GM23338 (cell line): ENCODE data around the gene STOM. TPM values are rescaled to one million over a fixed set of nuclear protein-coding genes. Genes with fewer than 3 reads are reported as not detected.

Experiments
- ATAC-seq: fragments of 200-7000 bp; cut with Tn5 transposase; 3 replicates; pipeline ENCODE4 v1.9.1; 2020
- DNase-seq: peaks from one replicate; pipeline ENCODE4 v3.0.0-alpha.2; 2015; ENCODE audit warnings: low spot score
- H2AFZ ChIP-seq: fragments of 200-600 bp; sonication (generic); 2 replicates; pipeline ENCODE4 v1.8.0; 2016; ENCODE audit warnings: antibody characterized with exemption, mild to moderate bottlenecking, moderate library complexity
- H3F3A ChIP-seq: fragments of 200-600 bp; sonication (generic); replicated peaks from 2 replicates; pipeline ENCODE4 v1.8.0; 2017; ENCODE audit warnings: antibody characterized with exemption, mixed run types, low read depth
- H3K27ac ChIP-seq: fragments of 200-600 bp; sonication (generic); 2 replicates; pipeline ENCODE4 v1.6.1; 2016; ENCODE audit warnings: low read depth
- H3K27me3 ChIP-seq: fragments of 200-600 bp; sonication (generic); 2 replicates; pipeline ENCODE4 v1.8.0; 2016; ENCODE audit warnings: mild to moderate bottlenecking, mixed run types, moderate library complexity; ENCODE audit not compliant: insufficient read depth
- H3K36me3 ChIP-seq: fragments of 200-600 bp; sonication (generic); 2 replicates; pipeline ENCODE4 v1.8.0; 2016; ENCODE audit warnings: mild to moderate bottlenecking; ENCODE audit not compliant: insufficient read depth
- H3K4me1 ChIP-seq: fragments of 200-600 bp; sonication (generic); 2 replicates; pipeline ENCODE4 v1.8.0; 2016; ENCODE audit warnings: mild to moderate bottlenecking, moderate library complexity; ENCODE audit not compliant: insufficient read depth
- H3K4me2 ChIP-seq: fragments of 200-600 bp; sonication (generic); 2 replicates; pipeline ENCODE4 v1.7.1; 2017; ENCODE audit warnings: mixed run types
- H3K4me3 ChIP-seq: fragments of 200-600 bp; sonication (generic); 2 replicates; pipeline ENCODE4 v1.6.1; 2016; ENCODE audit warnings: mixed run types
- H3K79me2 ChIP-seq: fragments of 200-600 bp; sonication (generic); replicated peaks from 2 replicates; pipeline ENCODE4 v1.8.0; 2017; ENCODE audit warnings: mild to moderate bottlenecking; ENCODE audit not compliant: insufficient read depth
- H3K9me2 ChIP-seq: fragments of 200-600 bp; sonication (generic); 2 replicates; pipeline ENCODE4 v1.8.0; 2017; ENCODE audit not compliant: insufficient read depth
- H4K20me1 ChIP-seq: fragments of 200-600 bp; sonication (generic); replicated peaks from 2 replicates; pipeline ENCODE4 v1.8.0; 2017; ENCODE audit warnings: mild to moderate bottlenecking; ENCODE audit not compliant: insufficient read depth
- H3K27ac Mint-ChIP-seq: 2 replicates; pipeline ENCODE4 v1.8.0; 2020; ENCODE audit warnings: inconsistent platforms, mild to moderate bottlenecking, moderate library complexity, mixed read lengths
- H3K27me3 Mint-ChIP-seq: 3 replicates; pipeline ENCODE4 v1.8.0; 2022; ENCODE audit warnings: low read depth, mild to moderate bottlenecking, moderate library complexity, mixed read lengths, inconsistent platforms; ENCODE audit not compliant: insufficient read depth, poor library complexity
- H3K36me3 Mint-ChIP-seq: 3 replicates; pipeline ENCODE4 v1.8.0; 2021; ENCODE audit warnings: low read depth, mild to moderate bottlenecking, inconsistent platforms, moderate library complexity, mixed read lengths
- H3K4me1 Mint-ChIP-seq: 3 replicates; pipeline ENCODE4 v1.8.0; 2020; ENCODE audit warnings: mild to moderate bottlenecking, inconsistent platforms, mixed read lengths
- H3K4me3 Mint-ChIP-seq: 3 replicates; pipeline ENCODE4 v1.8.0; 2021; ENCODE audit warnings: moderate library complexity, mild to moderate bottlenecking, inconsistent platforms, mixed read lengths
- H3K9me3 Mint-ChIP-seq: 3 replicates; pipeline ENCODE4 v1.8.0; 2020; ENCODE audit warnings: moderate library complexity, mild to moderate bottlenecking, inconsistent platforms, mixed read lengths
- CREB1 ChIP-seq: fragments of 250-450 bp; sonication (Bioruptor Pico); IDR thresholded peaks from 2 replicates; pipeline ENCODE4 v1.5.0; 2020; ENCODE audit warnings: low read depth, mild to moderate bottlenecking, moderate library complexity
- ETS1 ChIP-seq: IDR thresholded peaks from 2 replicates; pipeline ENCODE4 v1.6.1; 2016; ENCODE audit warnings: antibody characterized with exemption
- EZH2 ChIP-seq: fragments of 200-600 bp; sonication (generic); IDR thresholded peaks from one replicate; pipeline ENCODE4 v1.8.0; 2017; ENCODE audit warnings: antibody characterized with exemption, mild to moderate bottlenecking, low read depth; ENCODE audit not compliant: unreplicated experiment
- EZH2phosphoT487 ChIP-seq: fragments of 200-600 bp; sonication (generic); IDR thresholded peaks from one replicate; pipeline ENCODE4 v1.8.1; 2018; ENCODE audit warnings: antibody characterized with exemption; ENCODE audit not compliant: unreplicated experiment
- JUNB ChIP-seq: IDR thresholded peaks from one replicate; pipeline ENCODE4 v1.6.1; 2016; ENCODE audit warnings: antibody characterized with exemption; ENCODE audit not compliant: unreplicated experiment
- NANOG ChIP-seq: IDR thresholded peaks from 2 replicates; pipeline ENCODE4 v1.6.1; 2016; ENCODE audit warnings: antibody characterized with exemption, borderline replicate concordance
- POLR2AphosphoS5 ChIP-seq: IDR thresholded peaks from 2 replicates; pipeline ENCODE4 v1.6.1; 2016; ENCODE audit warnings: antibody characterized with exemption, low read depth
- REST ChIP-seq: IDR thresholded peaks from one replicate; pipeline ENCODE4 v1.6.1; 2018; ENCODE audit warnings: antibody characterized with exemption; ENCODE audit not compliant: unreplicated experiment
- STAT1 ChIP-seq: IDR thresholded peaks from one replicate; pipeline ENCODE4 v1.6.1; 2016; ENCODE audit warnings: antibody characterized with exemption; ENCODE audit not compliant: unreplicated experiment
- ZNF331 ChIP-seq: fragments of 250-450 bp; sonication (Bioruptor Pico); IDR thresholded peaks from 2 replicates; pipeline ENCODE4 v1.5.0; 2020; ENCODE audit warnings: low read depth, mild to moderate bottlenecking, moderate library complexity
- polyA plus RNA-seq: library from polyadenylated mRNA; unstranded; fragments of >200 nt; fragmentation: Nextera tagmentation; extraction: Ambion mirVana; gene quantifications from 2 replicates; pipeline ENCODE4 v1.2.1, GENCODE V29; 2016
- total RNA-seq: library from RNA; depleted of rRNA; stranded (reverse); fragments of >200 nt; shearing (Covaris generic); gene quantifications from 2 replicates; pipeline ENCODE4 v1.2.3, GENCODE V29; 2014
- TF ChIP-seq, protein P1 (sequence below): fragments of 250-450 bp; sonication (Bioruptor Pico); IDR thresholded peaks from 2 replicates; pipeline ENCODE4 v1.5.0; 2020; ENCODE audit warnings: mild to moderate bottlenecking, moderate library complexity

The STOM gene
- total and polyA plus RNA-seq, 2 experiments from 2014 or later = 29.4 to 51.1 TPM

- TF ChIP-seq, protein P1, sequence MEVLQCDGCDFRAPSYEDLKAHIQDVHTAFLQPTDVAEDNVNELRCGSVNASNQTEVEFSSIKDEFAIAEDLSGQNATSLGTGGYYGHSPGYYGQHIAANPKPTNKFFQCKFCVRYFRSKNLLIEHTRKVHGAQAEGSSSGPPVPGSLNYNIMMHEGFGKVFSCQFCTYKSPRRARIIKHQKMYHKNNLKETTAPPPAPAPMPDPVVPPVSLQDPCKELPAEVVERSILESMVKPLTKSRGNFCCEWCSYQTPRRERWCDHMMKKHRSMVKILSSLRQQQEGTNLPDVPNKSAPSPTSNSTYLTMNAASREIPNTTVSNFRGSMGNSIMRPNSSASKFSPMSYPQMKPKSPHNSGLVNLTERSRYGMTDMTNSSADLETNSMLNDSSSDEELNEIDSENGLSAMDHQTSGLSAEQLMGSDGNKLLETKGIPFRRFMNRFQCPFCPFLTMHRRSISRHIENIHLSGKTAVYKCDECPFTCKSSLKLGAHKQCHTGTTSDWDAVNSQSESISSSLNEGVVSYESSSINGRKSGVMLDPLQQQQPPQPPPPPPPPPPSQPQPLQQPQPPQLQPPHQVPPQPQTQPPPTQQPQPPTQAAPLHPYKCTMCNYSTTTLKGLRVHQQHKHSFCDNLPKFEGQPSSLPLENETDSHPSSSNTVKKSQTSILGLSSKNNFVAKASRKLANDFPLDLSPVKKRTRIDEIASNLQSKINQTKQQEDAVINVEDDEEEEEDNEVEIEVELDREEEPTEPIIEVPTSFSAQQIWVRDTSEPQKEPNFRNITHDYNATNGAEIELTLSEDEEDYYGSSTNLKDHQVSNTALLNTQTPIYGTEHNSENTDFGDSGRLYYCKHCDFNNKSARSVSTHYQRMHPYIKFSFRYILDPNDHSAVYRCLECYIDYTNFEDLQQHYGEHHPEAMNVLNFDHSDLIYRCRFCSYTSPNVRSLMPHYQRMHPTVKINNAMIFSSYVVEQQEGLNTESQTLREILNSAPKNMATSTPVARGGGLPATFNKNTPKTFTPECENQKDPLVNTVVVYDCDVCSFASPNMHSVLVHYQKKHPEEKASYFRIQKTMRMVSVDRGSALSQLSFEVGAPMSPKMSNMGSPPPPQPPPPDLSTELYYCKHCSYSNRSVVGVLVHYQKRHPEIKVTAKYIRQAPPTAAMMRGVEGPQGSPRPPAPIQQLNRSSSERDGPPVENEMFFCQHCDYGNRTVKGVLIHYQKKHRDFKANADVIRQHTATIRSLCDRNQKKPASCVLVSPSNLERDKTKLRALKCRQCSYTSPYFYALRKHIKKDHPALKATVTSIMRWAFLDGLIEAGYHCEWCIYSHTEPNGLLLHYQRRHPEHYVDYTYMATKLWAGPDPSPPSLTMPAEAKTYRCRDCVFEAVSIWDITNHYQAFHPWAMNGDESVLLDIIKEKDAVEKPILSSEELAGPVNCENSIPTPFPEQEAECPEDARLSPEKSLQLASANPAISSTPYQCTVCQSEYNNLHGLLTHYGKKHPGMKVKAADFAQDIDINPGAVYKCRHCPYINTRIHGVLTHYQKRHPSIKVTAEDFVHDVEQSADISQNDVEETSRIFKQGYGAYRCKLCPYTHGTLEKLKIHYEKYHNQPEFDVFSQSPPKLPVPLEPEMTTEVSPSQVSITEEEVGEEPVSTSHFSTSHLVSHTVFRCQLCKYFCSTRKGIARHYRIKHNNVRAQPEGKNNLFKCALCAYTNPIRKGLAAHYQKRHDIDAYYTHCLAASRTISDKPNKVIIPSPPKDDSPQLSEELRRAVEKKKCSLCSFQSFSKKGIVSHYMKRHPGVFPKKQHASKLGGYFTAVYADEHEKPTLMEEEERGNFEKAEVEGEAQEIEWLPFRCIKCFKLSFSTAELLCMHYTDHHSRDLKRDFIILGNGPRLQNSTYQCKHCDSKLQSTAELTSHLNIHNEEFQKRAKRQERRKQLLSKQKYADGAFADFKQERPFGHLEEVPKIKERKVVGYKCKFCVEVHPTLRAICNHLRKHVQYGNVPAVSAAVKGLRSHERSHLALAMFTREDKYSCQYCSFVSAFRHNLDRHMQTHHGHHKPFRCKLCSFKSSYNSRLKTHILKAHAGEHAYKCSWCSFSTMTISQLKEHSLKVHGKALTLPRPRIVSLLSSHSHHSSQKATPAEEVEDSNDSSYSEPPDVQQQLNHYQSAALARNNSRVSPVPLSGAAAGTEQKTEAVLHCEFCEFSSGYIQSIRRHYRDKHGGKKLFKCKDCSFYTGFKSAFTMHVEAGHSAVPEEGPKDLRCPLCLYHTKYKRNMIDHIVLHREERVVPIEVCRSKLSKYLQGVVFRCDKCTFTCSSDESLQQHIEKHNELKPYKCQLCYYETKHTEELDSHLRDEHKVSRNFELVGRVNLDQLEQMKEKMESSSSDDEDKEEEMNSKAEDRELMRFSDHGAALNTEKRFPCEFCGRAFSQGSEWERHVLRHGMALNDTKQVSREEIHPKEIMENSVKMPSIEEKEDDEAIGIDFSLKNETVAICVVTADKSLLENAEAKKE (CRISPR knock-in tag) = no peak
- TF ChIP-seq CREB1 (CRISPR knock-in tag) (no peak), ZNF331 (no peak), JUNB (no peak), POLR2AphosphoS5 (no peak), STAT1 (no peak)
Measured at GRCh38 chr9:121360601-121361374, 9.3 kb downstream of the STOM start (continued).

DNA sequence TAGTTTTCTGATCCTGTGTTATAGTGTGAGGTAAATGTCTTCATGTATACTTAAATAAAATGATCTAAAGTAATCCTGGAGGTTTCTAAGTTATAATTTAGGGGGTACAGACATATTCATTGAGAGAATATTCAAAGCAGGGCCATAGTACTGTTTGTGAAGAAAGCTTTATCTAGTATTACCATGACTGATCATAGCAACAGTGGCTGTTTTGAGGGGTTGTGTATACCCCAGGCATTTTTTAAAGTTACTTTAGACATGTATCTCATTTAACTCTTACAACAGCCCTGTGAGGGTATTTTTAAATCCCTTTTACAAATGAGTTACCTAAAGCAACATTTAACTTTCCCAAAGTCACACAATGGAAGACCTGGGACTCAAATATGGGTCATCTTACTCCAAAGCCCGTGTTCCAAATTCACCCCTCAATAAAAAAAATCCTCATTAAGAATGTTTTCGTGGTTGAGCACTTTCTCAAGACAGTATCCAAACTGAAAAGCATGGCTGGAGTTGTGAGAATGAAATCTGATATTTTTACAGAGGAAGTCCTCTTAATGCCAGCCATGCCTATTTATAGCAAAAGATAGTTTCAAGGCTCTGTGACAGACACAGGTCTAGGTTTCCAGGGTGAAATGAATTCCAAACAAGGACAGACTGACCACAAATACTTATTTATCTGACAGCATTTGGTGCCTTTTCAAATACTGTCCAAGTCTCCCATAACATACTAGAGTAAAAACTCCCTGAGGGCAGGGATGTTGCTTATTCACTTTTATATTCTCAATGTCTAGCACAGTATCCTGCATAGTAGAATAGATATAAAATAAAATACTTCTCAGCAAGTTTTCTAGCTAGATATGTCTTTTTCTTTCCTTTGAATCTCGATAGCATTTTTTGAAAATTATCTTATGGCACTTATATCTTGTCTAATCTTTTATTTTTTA lies 10.4 kb downstream of the STOM start:
- H3K27ac ChIP-seq = no peak overlapping the region
- H3K27me3 ChIP-seq = no peaks in the 10 kb centered on the region
- H3F3A ChIP-seq = no peaks in the 10 kb centered on the region
- no peak overlapping the region for H2AFZ ChIP-seq
- Mint-ChIP-seq H3K27me3 (no peaks in the 10 kb centered on the region), H3K9me3 (no peaks in the 10 kb centered on the region), H3K36me3 (no peaks in the 10 kb centered on the region), H3K27ac (no peak overlapping the region), H3K4me1 (no peaks in the 10 kb centered on the region), H3K4me3 (no peak overlapping the region)
- no peak overlapping the region for H3K4me2 ChIP-seq
- ATAC-seq (no peak), DNase-seq (no peak)
- H3K36me3 ChIP-seq = no peaks in the 10 kb centered on the region
- no peaks in the 10 kb centered on the region for H3K9me2 ChIP-seq
- peaks cover 6% of the 10 kb centered on the region; the same call in 1 of the 2 replicates for H3K4me1 ChIP-seq
- no peak overlapping the region for H3K4me3 ChIP-seq
- H4K20me1 ChIP-seq = no peaks in the 10 kb centered on the region; the same call in 1 of the 2 replicates
- peaks cover 4% of the 10 kb centered on the region; the same call in 1 of the 2 replicates for H3K79me2 ChIP-seq
- TF ChIP-seq EZH2 (no peak), ETS1 (no peak), JUNB (no peak), NANOG (no peak), STAT1 (no peak), ZNF331 (no peak), CREB1 (CRISPR knock-in tag) (no peak), EZH2phosphoT487 (no peak), POLR2AphosphoS5 (no peak), REST (no peak)
